Astrocyte (in vitro differentiated cells and primary cell): ENCODE results near the gene NFATC1. TPM values are rescaled to one million over a fixed set of nuclear protein-coding genes. Genes with fewer than 3 reads are reported as not detected.

ENCODE experiments used
- DNase-seq: peaks from one replicate; pipeline ENCODE4 v3.0.0-alpha.2; 2010; ENCODE audit warnings: low read depth
- FAIRE-seq: peaks from 2 replicates; lab custom pipeline; 2011; peaks lifted over from hg19 to GRCh38; lab: Jason Lieb, UNC
- H2AFZ ChIP-seq: 2 replicates; pipeline ENCODE4 v1.6.0; 2012; ENCODE audit warnings: low read depth, low read length, inconsistent platforms
- H3K27ac ChIP-seq: 2 replicates; pipeline ENCODE4 v1.5.1; 2011; ENCODE audit warnings: low read depth, low read length, inconsistent platforms
- H3K27me3 ChIP-seq: 2 replicates; pipeline ENCODE4 v1.6.0; 2011; ENCODE audit warnings: low read length, inconsistent platforms; ENCODE audit not compliant: insufficient read depth
- H3K36me3 ChIP-seq: 2 replicates; pipeline ENCODE4 v1.5.1; 2011; ENCODE audit warnings: low read length, inconsistent platforms; ENCODE audit not compliant: insufficient read depth
- H3K4me1 ChIP-seq: 2 replicates; pipeline ENCODE4 v1.5.1; 2011; ENCODE audit warnings: low read length, inconsistent platforms; ENCODE audit not compliant: insufficient read depth
- H3K4me2 ChIP-seq: 2 replicates; pipeline ENCODE4 v1.6.0; 2012; ENCODE audit warnings: low read length, inconsistent platforms
- H3K4me3 ChIP-seq: 2 replicates; pipeline ENCODE4 v1.5.1; 2011; ENCODE audit warnings: low read depth, mild to moderate bottlenecking, low read length, inconsistent platforms; ENCODE audit not compliant: insufficient read depth
- H3K79me2 ChIP-seq: 2 replicates; pipeline ENCODE4 v1.6.0; 2012; ENCODE audit warnings: mild to moderate bottlenecking, low read length, inconsistent platforms; ENCODE audit not compliant: insufficient read depth
- H3K9ac ChIP-seq: 2 replicates; pipeline ENCODE4 v1.6.0; 2012; ENCODE audit warnings: mild to moderate bottlenecking, low read length, inconsistent platforms
- H3K9me3 ChIP-seq: 2 replicates; pipeline ENCODE4 v1.5.1; 2012; ENCODE audit warnings: low read depth, mild to moderate bottlenecking, low read length, inconsistent platforms; ENCODE audit not compliant: insufficient read depth
- H4K20me1 ChIP-seq: 2 replicates; pipeline ENCODE4 v1.6.0; 2012; ENCODE audit warnings: low read length, inconsistent platforms; ENCODE audit not compliant: insufficient read depth
- H3K27ac Mint-ChIP-seq: one replicate; pipeline ENCODE4 v1.8.0; 2021; ENCODE audit warnings: mild to moderate bottlenecking, mixed read lengths; ENCODE audit not compliant: unreplicated experiment
- H3K27me3 Mint-ChIP-seq: one replicate; pipeline ENCODE4 v1.8.0; 2021; ENCODE audit warnings: low read depth, mixed read lengths; ENCODE audit not compliant: unreplicated experiment
- H3K36me3 Mint-ChIP-seq: one replicate; pipeline ENCODE4 v1.8.0; 2021; ENCODE audit warnings: low read depth, mixed read lengths; ENCODE audit not compliant: unreplicated experiment
- H3K4me1 Mint-ChIP-seq: one replicate; pipeline ENCODE4 v1.8.0; 2021; ENCODE audit warnings: low read depth, mixed read lengths; ENCODE audit not compliant: unreplicated experiment
- H3K4me3 Mint-ChIP-seq: one replicate; pipeline ENCODE4 v1.8.0; 2021; ENCODE audit warnings: mild to moderate bottlenecking, moderate library complexity, mixed read lengths; ENCODE audit not compliant: unreplicated experiment
- H3K9me3 Mint-ChIP-seq: one replicate; pipeline ENCODE4 v1.8.0; 2021; ENCODE audit warnings: mild to moderate bottlenecking, mixed read lengths; ENCODE audit not compliant: unreplicated experiment
- EZH2 ChIP-seq: IDR thresholded peaks from 2 replicates; pipeline ENCODE4 v1.6.1; 2012; ENCODE audit warnings: mild to moderate bottlenecking, low read length, inconsistent platforms; ENCODE audit not compliant: insufficient read depth
- total RNA-seq: library from RNA; stranded (reverse); gene quantifications from 2 replicates; pipeline ENCODE4 v1.2.1, GENCODE V29; 2021
- TF ChIP-seq, protein P1 (sequence below): IDR thresholded peaks from 2 replicates; pipeline ENCODE4 v1.5.1; 2011; ENCODE audit warnings: low read depth, mild to moderate bottlenecking, inconsistent platforms, low read length, moderate library complexity; ENCODE audit not compliant: insufficient read depth

The NFATC1 gene
- total RNA-seq, 1 donor from 2014 or later: 11.0 TPM

DNA sequence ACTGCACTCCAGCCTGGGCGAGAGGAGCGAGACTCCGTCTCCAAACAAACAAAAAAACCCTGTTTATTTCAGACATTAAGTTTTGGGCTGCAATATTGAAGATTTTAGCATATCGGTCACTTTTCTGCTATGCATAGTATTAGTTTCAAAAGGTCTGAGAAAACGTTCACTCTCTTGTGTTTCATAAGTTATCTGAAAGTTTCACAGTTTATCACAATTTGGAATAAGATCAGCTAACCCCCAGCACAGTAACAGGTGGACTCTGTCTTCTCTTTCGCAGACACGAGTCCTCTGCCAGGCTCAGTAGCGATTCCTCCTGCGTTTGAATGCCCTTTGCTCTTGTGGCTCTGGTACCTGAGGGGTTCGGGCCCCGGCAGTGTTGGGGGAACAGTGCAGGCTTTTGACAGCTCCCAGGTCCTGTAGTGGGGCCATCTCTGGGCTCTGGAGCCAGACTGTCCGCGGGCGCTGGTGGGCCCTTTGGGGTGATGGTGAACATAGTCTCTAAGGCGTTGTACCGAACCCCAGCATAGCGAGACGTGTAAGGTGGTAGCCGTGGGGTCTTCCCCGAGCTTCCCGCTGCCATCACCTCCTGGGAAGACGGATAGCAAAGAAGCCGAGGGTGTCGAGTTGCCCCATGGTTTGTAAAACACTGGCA lies 20.4 kb downstream of the NFATC1 start:
- FAIRE-seq: no peak
- Histone ChIP-seq H2AFZ (no peak overlapping the region), H3K4me1 (no peaks in the 10 kb centered on the region), H3K79me2 (no peaks in the 10 kb centered on the region), H3K9ac (no peak overlapping the region), H3K27me3 (peaks cover 3% of the 10 kb centered on the region), H4K20me1 (no peaks in the 10 kb centered on the region), H3K4me2 (no peak overlapping the region), H3K4me3 (no peak overlapping the region), H3K36me3 (no peaks in the 10 kb centered on the region), H3K9me3 (no peaks in the 10 kb centered on the region), H3K27ac (no peak overlapping the region)
- no peak for DNase-seq
- Mint-ChIP-seq H3K4me3 (no peak overlapping the region), H3K27me3 (peaks cover 4% of the 10 kb centered on the region), H3K9me3 (peaks cover 4% of the 10 kb centered on the region), H3K4me1 (no peaks in the 10 kb centered on the region), H3K27ac (no peak overlapping the region), H3K36me3 (peaks cover 24% of the 10 kb centered on the region)
- TF ChIP-seq, protein P1, sequence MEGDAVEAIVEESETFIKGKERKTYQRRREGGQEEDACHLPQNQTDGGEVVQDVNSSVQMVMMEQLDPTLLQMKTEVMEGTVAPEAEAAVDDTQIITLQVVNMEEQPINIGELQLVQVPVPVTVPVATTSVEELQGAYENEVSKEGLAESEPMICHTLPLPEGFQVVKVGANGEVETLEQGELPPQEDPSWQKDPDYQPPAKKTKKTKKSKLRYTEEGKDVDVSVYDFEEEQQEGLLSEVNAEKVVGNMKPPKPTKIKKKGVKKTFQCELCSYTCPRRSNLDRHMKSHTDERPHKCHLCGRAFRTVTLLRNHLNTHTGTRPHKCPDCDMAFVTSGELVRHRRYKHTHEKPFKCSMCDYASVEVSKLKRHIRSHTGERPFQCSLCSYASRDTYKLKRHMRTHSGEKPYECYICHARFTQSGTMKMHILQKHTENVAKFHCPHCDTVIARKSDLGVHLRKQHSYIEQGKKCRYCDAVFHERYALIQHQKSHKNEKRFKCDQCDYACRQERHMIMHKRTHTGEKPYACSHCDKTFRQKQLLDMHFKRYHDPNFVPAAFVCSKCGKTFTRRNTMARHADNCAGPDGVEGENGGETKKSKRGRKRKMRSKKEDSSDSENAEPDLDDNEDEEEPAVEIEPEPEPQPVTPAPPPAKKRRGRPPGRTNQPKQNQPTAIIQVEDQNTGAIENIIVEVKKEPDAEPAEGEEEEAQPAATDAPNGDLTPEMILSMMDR: no peak
- TF ChIP-seq EZH2: no peak

DNA sequence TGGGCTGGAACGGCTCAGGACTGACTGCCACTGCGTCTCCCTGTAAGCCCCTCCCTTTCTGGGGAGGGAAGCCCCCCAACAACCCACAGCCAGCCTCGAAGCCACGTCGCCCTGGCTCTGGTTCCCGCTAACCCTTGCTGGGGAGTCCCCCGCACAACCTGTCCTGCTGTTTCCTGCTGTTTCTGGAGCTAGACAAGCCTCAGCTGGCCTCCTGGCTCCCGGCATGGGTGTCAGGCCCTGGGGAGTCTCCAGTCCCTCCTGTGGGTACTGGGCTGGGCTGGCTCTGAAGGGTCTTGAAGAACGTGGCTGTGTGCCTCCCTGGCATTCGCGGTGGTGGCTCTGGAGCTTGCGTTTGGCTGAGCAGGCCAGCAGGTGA lies 20.9 kb downstream of the NFATC1 start:
- Histone ChIP-seq H3K9ac (no peak overlapping the region), H3K4me1 (peaks cover 1% of the 10 kb centered on the region), H3K79me2 (no peaks in the 10 kb centered on the region), H3K27ac (no peak overlapping the region), H4K20me1 (no peaks in the 10 kb centered on the region), H3K4me2 (no peak overlapping the region), H3K27me3 (peaks cover 3% of the 10 kb centered on the region), H3K4me3 (no peak overlapping the region), H2AFZ (no peak overlapping the region), H3K36me3 (no peaks in the 10 kb centered on the region), H3K9me3 (no peaks in the 10 kb centered on the region)
- peaks cover 4% of the 10 kb centered on the region for H3K27me3 Mint-ChIP-seq
- no peak for TF ChIP-seq EZH2
- TF ChIP-seq, protein P1: no peak
- DNase-seq: no peak
- H3K4me1 Mint-ChIP-seq: no peaks in the 10 kb centered on the region
- peaks cover 24% of the 10 kb centered on the region for H3K36me3 Mint-ChIP-seq
- H3K27ac Mint-ChIP-seq: no peak overlapping the region
- peaks cover 4% of the 10 kb centered on the region for H3K9me3 Mint-ChIP-seq
- FAIRE-seq: no peak
- H3K4me3 Mint-ChIP-seq: no peak overlapping the region

DNA sequence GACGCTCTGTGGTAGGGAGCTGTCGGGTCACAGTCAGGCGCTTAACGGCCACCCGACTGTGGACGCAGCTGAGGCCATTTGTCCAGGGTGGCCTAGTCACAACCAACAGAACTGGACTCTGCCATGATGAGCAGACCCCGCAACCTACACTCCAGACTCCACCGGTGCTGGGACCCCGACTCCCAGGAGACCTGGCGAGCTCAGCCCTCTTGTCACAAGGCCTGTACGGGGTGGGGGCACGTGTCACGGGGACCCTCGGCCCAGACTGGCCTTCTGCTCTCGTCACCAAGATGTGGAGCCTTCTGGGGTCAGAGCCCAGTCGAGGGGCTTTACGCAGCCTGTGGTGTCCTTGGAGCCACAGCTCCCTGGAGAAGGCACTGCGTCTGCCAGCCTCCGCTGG lies 22.5 kb downstream of the NFATC1 start:
- FAIRE-seq: no peak
- Mint-ChIP-seq H3K27ac (no peak overlapping the region), H3K4me1 (no peaks in the 10 kb centered on the region), H3K9me3 (peaks cover 4% of the 10 kb centered on the region), H3K27me3 (peaks cover 4% of the 10 kb centered on the region), H3K4me3 (no peak overlapping the region), H3K36me3 (peaks cover 24% of the 10 kb centered on the region)
- H3K36me3 ChIP-seq: no peaks in the 10 kb centered on the region
- no peak overlapping the region for H2AFZ ChIP-seq
- no peak for DNase-seq
- no peaks in the 10 kb centered on the region for H3K79me2 ChIP-seq
- H3K9me3 ChIP-seq: no peaks in the 10 kb centered on the region
- TF ChIP-seq, protein P1: no peak
- TF ChIP-seq EZH2: no peak
- no peak overlapping the region for H3K27ac ChIP-seq
- H3K9ac ChIP-seq: no peak overlapping the region
- H3K27me3 ChIP-seq: peaks cover 3% of the 10 kb centered on the region
- no peaks in the 10 kb centered on the region for H4K20me1 ChIP-seq
- no peak overlapping the region for H3K4me2 ChIP-seq
- no peak overlapping the region for H3K4me3 ChIP-seq
- peaks cover 6% of the 10 kb centered on the region for H3K4me1 ChIP-seq
